Sigmoid colon (tissue), 7 donors: ENCODE data around the gene ZRANB1. TPM values are rescaled to one million over a fixed set of nuclear protein-coding genes. Genes with fewer than 3 reads are reported as not detected.

Experiments
- DNase-seq: peaks from one replicate; pipeline ENCODE4 v3.0.0-alpha.2; 2019
- H3K27ac ChIP-seq, 4 donors: fragments of 200-600 bp; sonication (generic); one replicate each; pipeline ENCODE4 v1.5.1; 2016 to 2019; ENCODE audit warnings: mild to moderate bottlenecking in 1 of 4
- H3K27me3 ChIP-seq, 3 donors: fragments of 200-600 bp; sonication (generic); one replicate each; pipeline ENCODE4 v1.5.1; 2019; ENCODE audit warnings: mild to moderate bottlenecking in 1 of 3
- H3K36me3 ChIP-seq, 4 donors: fragments of 200-600 bp; sonication (generic); one replicate each; pipeline ENCODE4 v1.5.1; 2016 to 2019
- H3K4me1 ChIP-seq, 4 donors: fragments of 200-600 bp; sonication (generic); one replicate each; pipeline ENCODE4 v1.5.1; 2017 to 2019
- H3K4me3 ChIP-seq, 4 donors: fragments of 200-600 bp; sonication (generic); one replicate each; pipeline ENCODE4 v1.5.1; 2017 to 2019; ENCODE audit warnings: mild to moderate bottlenecking in 2 of 4, moderate library complexity in 1 of 4
- H3K9me3 ChIP-seq, 4 donors: fragments of 200-600 bp in 3 of 4; sonication (generic) in 3 of 4; one replicate each; pipeline versions ENCODE4 v1.5.1 to v1.6.1; 2013 to 2019
- EP300 ChIP-seq, 4 donors: sonication (generic); formaldehyde crosslinking; IDR thresholded peaks; one replicate each; pipeline ENCODE4 v1.6.1; 2017; ENCODE audit warnings: antibody characterized with exemption in 4 of 4
- POLR2A ChIP-seq, 2 donors: fragments of 450-650 bp; IDR thresholded peaks; one replicate each; pipeline ENCODE4 v1.6.1; 2016; ENCODE audit warnings: antibody characterized with exemption in 2 of 2, mild to moderate bottlenecking in 2 of 2, moderate library complexity in 2 of 2
- POLR2AphosphoS5 ChIP-seq, 4 donors: sonication (generic); formaldehyde crosslinking; IDR thresholded peaks; one replicate each; pipeline ENCODE4 v1.6.1; 2017; ENCODE audit warnings: antibody characterized with exemption in 4 of 4
- WGBS, 2 donors: extraction: QIAGEN DNeasy Blood & Tissue Kit; methylation state at CpG; one replicate each; pipeline ENCODE4 v1.1.7; 2013; 5-methylcytosine and 5-hydroxymethylcytosine counted together
- intact Hi-C: fragments of 100-400 bp; cut with DNase I; formaldehyde crosslinking; loops from one replicate; pipeline ENCODE4 v1.15.1; 2023
- polyA plus RNA-seq, 3 donors: library from polyadenylated mRNA; stranded (reverse); fragments of 200-250 nt; gene quantifications; one replicate each; pipeline ENCODE4 v1.2.3, GENCODE V29; 2013
- total RNA-seq, 4 donors: library from RNA; depleted of rRNA; stranded (reverse); fragments of >200 nt; gene quantifications; one replicate each; pipeline ENCODE4 v1.1.0, GENCODE V29; 2016
- TF ChIP-seq, protein P1 (sequence below), 4 experiments: fragments of 450-650 bp in 3 of 4; fragments of 200-600 bp in 1 of 4; IDR thresholded peaks; one replicate each; pipeline ENCODE4 v1.5.1; 2016 to 2019; ENCODE audit warnings: antibody characterized with exemption in 4 of 4, mild to moderate bottlenecking in 3 of 4, moderate library complexity in 2 of 4
- donor health status: healthy with polysubstance abuse.
- donor health status: Bipolar disorder and iron deficiency.
- donor health status: healthy.

ZRANB1 gene
- total and polyA plus RNA-seq, 7 donors: 6.7 to 49.0 (median 38.0) TPM

DNA sequence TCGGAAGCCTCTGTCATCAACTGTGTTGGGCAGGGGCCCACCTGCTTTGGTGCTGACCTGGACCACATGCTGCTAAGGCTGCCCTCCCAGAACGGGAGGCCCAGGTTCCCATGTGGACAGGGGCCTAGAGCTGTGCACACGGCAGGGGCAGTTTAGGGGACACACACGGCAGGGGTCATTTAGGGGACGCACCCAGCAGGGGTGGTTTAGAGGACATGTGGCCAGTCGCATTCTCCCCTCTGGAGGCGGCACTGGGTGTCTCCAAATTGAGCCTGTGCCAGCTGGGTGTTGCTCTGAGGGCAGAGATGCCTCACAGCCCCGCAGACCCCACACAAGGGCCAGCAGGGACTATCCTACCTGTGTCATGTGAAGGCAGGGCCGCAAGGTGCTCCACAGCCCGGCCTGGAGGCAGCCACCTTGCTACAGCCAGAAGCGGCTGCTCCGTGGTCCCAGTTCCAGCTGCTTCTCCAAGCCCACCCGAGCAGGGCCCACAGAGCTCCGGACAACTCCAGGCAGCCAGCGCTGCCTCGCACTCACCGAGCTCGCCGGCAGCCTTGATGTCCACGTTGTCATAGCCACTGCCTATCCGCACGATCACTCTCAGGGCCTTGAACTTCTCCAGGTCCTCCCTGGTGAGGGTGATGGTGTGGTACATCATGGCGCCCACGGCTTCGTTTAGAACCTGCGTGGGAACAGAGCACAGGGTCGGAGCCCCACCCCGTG, 60.7 kb downstream of the ZRANB1 start:
- Histone ChIP-seq H3K4me1 (peaks cover 0 to 64% (median 45%) of the 10 kb centered on the region in 4 donors), H3K27me3 (no peaks in the 10 kb centered on the region), H3K9me3 (no peaks in the 10 kb centered on the region), H3K4me3 (no peak overlapping the region), H3K36me3 (peaks cover 10 to 32% (median 20%) of the 10 kb centered on the region in 4 donors), H3K27ac (no peak overlapping the region)
- no peak for TF ChIP-seq EP300 (IDR thresholded peaks at IDR 0.05)
- TF ChIP-seq, protein P1, sequence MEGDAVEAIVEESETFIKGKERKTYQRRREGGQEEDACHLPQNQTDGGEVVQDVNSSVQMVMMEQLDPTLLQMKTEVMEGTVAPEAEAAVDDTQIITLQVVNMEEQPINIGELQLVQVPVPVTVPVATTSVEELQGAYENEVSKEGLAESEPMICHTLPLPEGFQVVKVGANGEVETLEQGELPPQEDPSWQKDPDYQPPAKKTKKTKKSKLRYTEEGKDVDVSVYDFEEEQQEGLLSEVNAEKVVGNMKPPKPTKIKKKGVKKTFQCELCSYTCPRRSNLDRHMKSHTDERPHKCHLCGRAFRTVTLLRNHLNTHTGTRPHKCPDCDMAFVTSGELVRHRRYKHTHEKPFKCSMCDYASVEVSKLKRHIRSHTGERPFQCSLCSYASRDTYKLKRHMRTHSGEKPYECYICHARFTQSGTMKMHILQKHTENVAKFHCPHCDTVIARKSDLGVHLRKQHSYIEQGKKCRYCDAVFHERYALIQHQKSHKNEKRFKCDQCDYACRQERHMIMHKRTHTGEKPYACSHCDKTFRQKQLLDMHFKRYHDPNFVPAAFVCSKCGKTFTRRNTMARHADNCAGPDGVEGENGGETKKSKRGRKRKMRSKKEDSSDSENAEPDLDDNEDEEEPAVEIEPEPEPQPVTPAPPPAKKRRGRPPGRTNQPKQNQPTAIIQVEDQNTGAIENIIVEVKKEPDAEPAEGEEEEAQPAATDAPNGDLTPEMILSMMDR (IDR thresholded peaks at IDR 0.05): no peak
- no peak for TF ChIP-seq POLR2AphosphoS5 (IDR thresholded peaks at IDR 0.05)
- no peak for TF ChIP-seq POLR2A (IDR thresholded peaks at IDR 0.05)
- WGBS, 2 donors: 87 to 92% methylated on average over 28 of the region's 28 CpGs
- intact Hi-C loops: no loop called here
- peak; percentile 61 for DNase-seq

DNA sequence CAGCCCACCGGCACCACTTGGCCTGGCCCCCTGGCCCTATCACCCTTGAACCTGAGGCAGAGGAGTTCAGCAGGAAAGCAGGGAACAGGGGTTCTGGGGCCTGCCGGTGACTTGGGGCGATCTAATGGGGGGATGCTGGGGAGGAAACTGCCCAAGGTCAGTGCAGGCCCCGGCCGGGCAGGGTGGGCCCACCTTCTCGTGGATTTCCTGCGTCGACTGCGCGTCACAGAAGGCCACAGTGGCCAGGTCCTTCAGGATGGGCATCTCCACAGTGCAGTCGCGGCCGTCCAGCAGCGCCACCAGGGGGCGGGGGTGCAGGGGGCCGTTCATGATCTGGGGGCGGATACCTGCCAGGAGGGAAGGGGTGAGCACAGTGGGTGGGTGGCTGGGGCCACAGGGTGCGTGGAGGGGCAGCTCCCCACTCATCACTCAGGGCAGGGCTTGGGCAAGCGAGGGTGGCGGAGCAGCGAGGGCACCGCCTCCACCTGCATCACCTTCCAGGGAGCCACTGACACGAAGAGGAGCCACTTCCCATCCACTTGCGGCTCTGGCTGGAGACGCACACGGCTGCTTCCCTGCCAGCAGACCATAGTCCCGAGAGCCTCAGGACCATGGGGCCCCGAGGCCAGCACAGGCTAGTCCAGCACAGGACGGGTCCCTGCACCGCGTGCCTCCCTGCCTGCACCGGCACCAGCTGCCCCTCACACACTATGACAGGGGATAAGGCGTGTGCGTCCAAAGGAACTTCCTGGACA, 61.4 kb downstream of the ZRANB1 start:
- intact Hi-C loops: no loop called here
- Histone ChIP-seq H3K27me3 (no peaks in the 10 kb centered on the region), H3K9me3 (no peaks in the 10 kb centered on the region), H3K4me1 (peaks cover 0 to 64% (median 52%) of the 10 kb centered on the region in 4 donors), H3K36me3 (peaks cover 7 to 27% (median 15%) of the 10 kb centered on the region in 4 donors), H3K27ac (no peak overlapping the region), H3K4me3 (no peak overlapping the region)
- peak; percentile 61 for DNase-seq
- TF ChIP-seq POLR2A (IDR thresholded peaks at IDR 0.05): no peak
- TF ChIP-seq EP300 (IDR thresholded peaks at IDR 0.05): no peak
- no peak for TF ChIP-seq POLR2AphosphoS5 (IDR thresholded peaks at IDR 0.05)
- TF ChIP-seq, protein P1 (IDR thresholded peaks at IDR 0.05): no peak
- WGBS, 2 donors: 90 to 91% methylated on average over 34 of the region's 34 CpGs

DNA sequence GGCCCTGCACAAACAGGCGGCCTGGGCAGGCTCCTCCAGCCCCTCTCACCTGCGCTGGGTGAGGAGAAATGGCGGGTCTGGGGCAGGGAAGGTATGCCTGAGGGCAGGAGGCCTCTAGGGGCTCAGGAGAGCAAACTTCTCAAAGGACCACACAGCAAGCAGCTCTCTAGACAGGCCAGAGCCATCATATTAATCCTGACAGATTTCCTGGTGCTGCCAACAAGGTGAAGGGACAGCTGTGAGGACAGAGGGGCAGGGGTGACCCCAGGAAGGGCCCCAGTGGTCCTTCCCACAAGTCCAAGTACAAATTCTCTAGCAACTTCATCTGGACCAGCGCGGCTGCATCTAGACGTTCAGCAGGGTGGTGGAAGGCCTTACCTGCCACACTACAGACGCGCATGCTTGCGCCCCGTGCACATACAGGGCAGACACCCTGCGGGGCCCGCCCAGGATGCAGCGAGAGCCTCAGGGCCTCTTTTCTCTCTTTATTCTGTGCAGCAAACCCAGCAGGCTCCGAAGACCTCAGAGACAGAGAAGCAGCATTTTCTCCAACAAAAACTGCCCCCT, 62.1 kb downstream of the ZRANB1 start:
- 91% methylated on average over 14 of the region's 14 CpGs for WGBS, 2 donors
- no peak for TF ChIP-seq POLR2A (IDR thresholded peaks at IDR 0.05)
- TF ChIP-seq, protein P1 (IDR thresholded peaks at IDR 0.05): no peak
- no peak for TF ChIP-seq EP300 (IDR thresholded peaks at IDR 0.05)
- no peak for TF ChIP-seq POLR2AphosphoS5 (IDR thresholded peaks at IDR 0.05)
- peak; percentile 49 for DNase-seq
- Histone ChIP-seq H3K9me3 (no peaks in the 10 kb centered on the region), H3K4me3 (no peak overlapping the region), H3K27me3 (no peaks in the 10 kb centered on the region), H3K27ac (no peak overlapping the region), H3K4me1 (peaks cover 0 to 58% (median 48%) of the 10 kb centered on the region in 4 donors), H3K36me3 (peaks cover 7 to 27% (median 14%) of the 10 kb centered on the region in 4 donors)
- intact Hi-C loops: no loop called here

DNA sequence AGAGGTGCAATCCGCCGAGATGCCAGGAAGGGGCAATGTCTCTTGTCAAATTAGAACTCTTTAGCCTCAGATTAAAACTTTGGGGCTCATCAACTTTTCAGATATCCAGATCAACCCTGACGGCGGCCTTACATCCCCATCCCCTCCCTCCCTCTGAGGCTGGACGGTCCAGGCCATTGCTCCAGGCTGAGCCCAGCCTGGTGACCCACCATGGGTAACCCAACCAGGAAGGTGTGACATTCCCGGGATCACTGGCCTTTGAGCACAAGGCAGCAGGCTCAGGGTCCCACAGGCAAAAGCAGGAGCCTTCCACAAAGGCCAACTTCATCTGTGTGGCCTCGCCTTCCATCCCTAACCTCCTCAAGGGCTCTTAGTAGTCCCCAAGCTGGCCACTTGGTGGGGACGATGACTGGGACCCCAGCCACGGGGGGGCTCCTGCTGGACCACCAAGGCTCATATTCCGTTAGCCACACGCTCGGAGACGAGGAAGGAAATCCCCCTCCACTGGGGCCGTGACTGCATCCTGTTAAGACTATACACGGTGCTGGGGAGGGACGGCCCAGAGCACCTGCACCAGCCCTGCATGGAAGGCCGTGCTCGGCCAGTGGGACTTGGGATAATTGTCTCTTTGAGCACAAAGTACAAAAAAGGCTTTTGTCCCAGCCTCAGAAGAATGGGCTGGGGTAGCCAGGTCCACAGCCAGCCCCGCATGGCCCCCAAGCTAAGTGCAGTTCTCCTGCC, 62.8 kb downstream of the ZRANB1 start:
- TF ChIP-seq POLR2A (IDR thresholded peaks at IDR 0.05) (no peak), EP300 (IDR thresholded peaks at IDR 0.05) (no peak), POLR2AphosphoS5 (IDR thresholded peaks at IDR 0.05) (no peak)
- TF ChIP-seq, protein P1 (IDR thresholded peaks at IDR 0.05): no peak
- Histone ChIP-seq H3K4me3 (no peak overlapping the region), H3K27me3 (no peaks in the 10 kb centered on the region), H3K4me1 (peaks cover 0 to 54% (median 42%) of the 10 kb centered on the region in 4 donors), H3K36me3 (peaks cover 7 to 27% (median 14%) of the 10 kb centered on the region in 4 donors), H3K27ac (no peak overlapping the region), H3K9me3 (no peaks in the 10 kb centered on the region)
- DNase-seq: peak; percentile 61
- intact Hi-C loops: no loop called here
- 84 to 88% methylated on average over 19 of the region's 19 CpGs for WGBS, 2 donors
